GM12878 (cell line): ENCODE measurements around the gene ATP2C2. TPM values are rescaled to one million over a fixed set of nuclear protein-coding genes. Genes with fewer than 3 reads are reported as not detected.

Experiments
- ATAC-seq: fragments of 200-7000 bp; cut with Tn5 transposase; 3 replicates; pipeline ENCODE4 v1.9.1; 2020; ENCODE audit warnings: mild to moderate bottlenecking, moderate library complexity
- BruUV-seq: library from RNA; stranded (reverse); fragments of 400-500 nt; replicated peaks from 2 replicates; lab custom pipeline; 2021; lab: Mats Ljungman, UMichigan
- CTCF ChIA-PET: fragments of 300-600 bp; sonication (Branson Sonifier 250); formaldehyde crosslinking; extraction: SDS; loops from one replicate; lab custom pipeline; 2021; ENCODE audit warnings: inconsistent platforms; lab: Yijun Ruan, JAX
- POLR2A ChIA-PET: fragments of 350-600 bp; formaldehyde crosslinking; extraction: SDS; loops from one replicate; lab custom pipeline; 2021; ENCODE audit warnings: inconsistent platforms; lab: Charles Lee
- RAD21 ChIA-PET: fragments of 300-600 bp; sonication (Branson Sonifier 250); formaldehyde crosslinking; loops from one replicate; lab custom pipeline; 2023; ENCODE audit warnings: antibody characterized with exemption; ENCODE audit not compliant: unreplicated experiment; lab: Charles Lee
- SMC1A ChIA-PET: fragments of 300-600 bp; sonication (Branson Sonifier 250); formaldehyde crosslinking; loops from one replicate; lab custom pipeline; 2023; ENCODE audit not compliant: unreplicated experiment, uncharacterized antibody; lab: Charles Lee
- DNase-seq: peaks from one replicate; pipeline ENCODE4 v3.0.0-alpha.2; 2011; ENCODE audit warnings: low read depth, low spot score
- FAIRE-seq: peaks from 3 replicates; lab custom pipeline; 2011; peaks lifted over from hg19 to GRCh38; lab: Jason Lieb, UNC
- H2AFZ ChIP-seq: 2 replicates; pipeline ENCODE4 v1.6.0; 2011; ENCODE audit warnings: low read depth, low read length, control low read depth; ENCODE audit not compliant: control insufficient read depth
- H3K27ac ChIP-seq: 2 replicates; pipeline ENCODE4 v1.5.1; 2011; ENCODE audit warnings: control low read depth; ENCODE audit not compliant: control insufficient read depth, insufficient read depth
- H3K27me3 ChIP-seq, 2 experiments: replicated peaks in 1 of 2; 2 replicates each; pipeline versions ENCODE4 v1.6.0 to v1.6.1; 2011; ENCODE audit warnings: low read length in 1 of 2; ENCODE audit not compliant: control insufficient read depth in 2 of 2, insufficient read depth in 2 of 2
- H3K36me3 ChIP-seq, 2 experiments: 2 replicates each; pipeline ENCODE4 v1.5.1; 2011; ENCODE audit warnings: low read length in 1 of 2; ENCODE audit not compliant: control insufficient read depth in 2 of 2, insufficient read depth in 2 of 2
- H3K4me1 ChIP-seq: 2 replicates; pipeline ENCODE4 v1.6.1; 2011; ENCODE audit warnings: mild to moderate bottlenecking, low read length, moderate library complexity, mixed read lengths; ENCODE audit not compliant: control insufficient read depth, insufficient read depth
- H3K4me2 ChIP-seq: 2 replicates; pipeline ENCODE4 v1.6.0; 2011; ENCODE audit warnings: control low read depth; ENCODE audit not compliant: control insufficient read depth, insufficient read depth
- H3K4me3 ChIP-seq: fragments of 200-600 bp; sonication (generic); 2 replicates; pipeline ENCODE4 v1.5.1; 2016
- H3K79me2 ChIP-seq: 2 replicates; pipeline ENCODE4 v1.6.0; 2011; ENCODE audit warnings: low read length; ENCODE audit not compliant: control insufficient read depth, insufficient read depth
- H3K9ac ChIP-seq: 2 replicates; pipeline ENCODE4 v1.8.0; 2011; ENCODE audit warnings: low read length, control low read depth, mixed read lengths; ENCODE audit not compliant: control insufficient read depth, insufficient read depth
- H3K9me3 ChIP-seq: replicated peaks from 3 replicates; pipeline ENCODE4 v1.5.1; 2011; ENCODE audit warnings: mild to moderate bottlenecking, low read length; ENCODE audit not compliant: control insufficient read depth, insufficient read depth
- H4K20me1 ChIP-seq: 2 replicates; pipeline ENCODE4 v1.6.0; 2011; ENCODE audit not compliant: control insufficient read depth, insufficient read depth
- ASH2L ChIP-seq: fragments of 300-600, 200-600 bp; sonication (generic); IDR thresholded peaks from 2 replicates; pipeline ENCODE4 v1.6.1; 2017; ENCODE audit warnings: low read depth, mild to moderate bottlenecking, borderline replicate concordance
- ATF2 ChIP-seq: IDR thresholded peaks from 2 replicates; pipeline ENCODE4 v1.6.1; 2012; ENCODE audit warnings: low read length, inconsistent platforms
- JUNB ChIP-seq: IDR thresholded peaks from 2 replicates; pipeline ENCODE4 v1.6.1; 2016; ENCODE audit warnings: antibody characterized with exemption, mild to moderate bottlenecking
- KDM1A ChIP-seq: fragments of 200-600 bp; sonication (generic); IDR thresholded peaks from 2 replicates; pipeline ENCODE4 v1.6.1; 2016; ENCODE audit warnings: borderline replicate concordance
- MYC ChIP-seq: IDR thresholded peaks from 2 replicates; pipeline ENCODE4 v1.6.1; 2011; ENCODE audit warnings: mild to moderate bottlenecking, low read length, moderate library complexity, inconsistent platforms; ENCODE audit not compliant: insufficient read depth, insufficient replicate concordance, insufficient read length, severe bottlenecking
- PAX5 ChIP-seq: IDR thresholded peaks from 2 replicates; pipeline ENCODE4 v1.6.1; 2011; ENCODE audit warnings: low read depth, low read length, borderline replicate concordance
- RAD21 ChIP-seq: IDR thresholded peaks from 2 replicates; pipeline ENCODE4 v1.6.1; 2011; ENCODE audit warnings: mild to moderate bottlenecking, low read depth, low read length, moderate library complexity; ENCODE audit not compliant: insufficient read depth
- RELB ChIP-seq: fragments of 450-650 bp; IDR thresholded peaks from 2 replicates; pipeline ENCODE4 v1.6.1; 2017; ENCODE audit warnings: low read depth, mild to moderate bottlenecking, moderate library complexity
- RFX5 ChIP-seq: IDR thresholded peaks from 2 replicates; pipeline ENCODE4 v1.6.1; 2011; ENCODE audit warnings: low read depth, low read length, improper control_type of control experiment
- SIX5 ChIP-seq: IDR thresholded peaks from 2 replicates; pipeline ENCODE4 v1.6.1; 2011; ENCODE audit warnings: mild to moderate bottlenecking, low read depth, low read length, moderate library complexity; ENCODE audit not compliant: severe bottlenecking
- TAF1 ChIP-seq: IDR thresholded peaks from 2 replicates; pipeline ENCODE4 v1.6.1; 2011; ENCODE audit warnings: mild to moderate bottlenecking, low read depth, low read length, borderline replicate concordance
- WRNIP1 ChIP-seq: IDR thresholded peaks from 2 replicates; pipeline ENCODE4 v1.6.1; 2011; ENCODE audit warnings: low read depth, low read length, improper control_type of control experiment, borderline replicate concordance
- YY1 ChIP-seq: IDR thresholded peaks from 2 replicates; pipeline ENCODE4 v1.6.1; 2011; ENCODE audit warnings: low read depth, mild to moderate bottlenecking, low read length
- WGBS: methylation state at CpG from one replicate; pipeline ENCODE4 v1.1.6; 2016; ENCODE audit warnings: low lambda C conversion rate; ENCODE audit not compliant: insufficient replicate concordance, insufficient coverage; ENCODE audit errors: missing lambda C conversion rate; 5-methylcytosine and 5-hydroxymethylcytosine counted together
- in situ Hi-C: fragments of 300-500 bp; cut with MboI; formaldehyde crosslinking; loops from 9 replicates; pipeline ENCODE4 v1.14.3; 2018; ENCODE audit warnings: mixed read lengths
- intact Hi-C: fragments of 100-400 bp; cut with micrococcal nuclease; formaldehyde crosslinking; loops from one replicate; pipeline ENCODE4 v1.14.2; 2022; ENCODE audit not compliant: unreplicated experiment
- polyA plus RNA-seq, 11 experiments: library from polyadenylated mRNA; depleted of rRNA in 4 of 11; unstranded in 6 of 11; stranded (reverse) in 5 of 11; fragments of >200 nt; fragmentation: Nextera tagmentation in 4 of 11; fragmentation: Illumina TruSeq in 1 of 11; extraction: Ambion mirVana in 4 of 11; extraction: Trizol in 1 of 11; gene quantifications; 1 replicate in 1 of 11; 2 replicates in 10 of 11; pipeline versions ENCODE4 v1.2.1 to v1.2.3, GENCODE V29; 2011 to 2016; ENCODE audit warnings: inconsistent platforms in 2 of 11, missing spikeins in 2 of 11, low read depth in 1 of 11
- total RNA-seq, 4 experiments: library from RNA; depleted of rRNA in 3 of 4; stranded (reverse); fragments of >200 nt in 3 of 4; fragmentation: Illumina TruSeq in 1 of 4; extraction: Trizol in 1 of 4; gene quantifications; 2 replicates each; pipeline versions ENCODE4 v1.2.1 to v1.2.3, GENCODE V29; 2013 to 2021

ATP2C2 gene
- total and polyA plus RNA-seq, 10 of the 15 experiments (the other 5 are each of a cell fraction or from before 2014, with no cell fraction given): 0.05 to 0.19 TPM; not detected in 8

- 29% methylated on average over 18 of the region's 18 CpGs for WGBS
- FAIRE-seq (no peak), DNase-seq (no peak), ATAC-seq (no peak)
- H3K9me3 ChIP-seq: no peaks in the 10 kb centered on the region
- no peaks in the 10 kb centered on the region for H3K4me1 ChIP-seq
- H3K36me3 ChIP-seq: no peaks in the 10 kb centered on the region
- no peaks in the 10 kb centered on the region for H4K20me1 ChIP-seq
- no peak overlapping the region for H3K4me3 ChIP-seq
- no TSS peak for BruUV-seq
- H3K4me2 ChIP-seq: no peak overlapping the region
- H3K27ac ChIP-seq: no peak overlapping the region
- H2AFZ ChIP-seq: no peak overlapping the region
- TF ChIP-seq MYC (no peak), PAX5 (no peak), WRNIP1 (no peak), YY1 (no peak), RFX5 (no peak), ATF2 (no peak), ASH2L (no peak), RELB (no peak), TAF1 (no peak), SIX5 (no peak), RAD21 (no peak), KDM1A (no peak), JUNB (no peak)
- POLR2A ChIA-PET: no interaction called here
- SMC1A ChIA-PET: interaction anchor here (0.6 kb wide), 1 partner anchor 13 kb away, joined by 3 read pairs; no protein-coding TSS in a partner anchor
- RAD21 ChIA-PET: no interaction called here
- intact Hi-C loops (no loop called here), in situ Hi-C loops (no loop called here)
- no peak overlapping the region for H3K9ac ChIP-seq
- peaks cover 0 to 2% of the 10 kb centered on the region in 2 experiments; a peak in 1 of 4 replicates for H3K27me3 ChIP-seq
- H3K79me2 ChIP-seq: no peaks in the 10 kb centered on the region
- CTCF ChIA-PET: no interaction called here
Measured at GRCh38 chr16:84329843-84330684, 38.3 kb upstream of the ATP2C2 start.
